Measurements from ENCODE around the gene MRPS6. TPM values are rescaled to one million over a fixed set of nuclear protein-coding genes. Genes with fewer than 3 reads are reported as not detected.

The MRPS6 gene
- total and polyA plus RNA-seq, 2 experiments from 2014 or later: 54.9 to 201 TPM

DNA sequence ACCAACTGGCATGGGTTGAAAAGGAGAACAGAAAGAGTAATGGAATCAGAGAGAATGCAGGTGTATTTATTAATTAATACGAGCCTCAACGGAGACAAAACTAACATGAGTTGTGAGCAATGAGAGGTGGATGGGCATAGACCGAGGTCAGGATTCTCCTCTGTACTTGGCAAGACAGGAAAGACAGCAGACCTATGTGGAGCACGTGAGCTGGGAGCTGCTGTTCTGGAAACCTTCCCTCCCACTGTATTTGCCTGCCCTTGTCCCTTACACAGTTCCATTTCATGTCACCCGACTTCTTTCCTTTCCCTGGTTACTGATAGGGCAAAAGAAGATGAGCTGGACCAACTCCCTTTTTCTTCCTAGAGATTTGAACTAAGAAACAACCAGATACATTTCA lies 110.9 kb downstream of the MRPS6 start:
- H3K36me3 ChIP-seq (replicated peaks; ENCODE audit: insufficient read depth, low read depth): no peaks in the 10 kb centered on the region
- no peaks in the 10 kb centered on the region for H3K79me2 ChIP-seq
- no peak overlapping the region for H3K4me2 ChIP-seq
- no peaks in the 10 kb centered on the region for H3K9me2 ChIP-seq (replicated peaks; ENCODE audit: insufficient read depth)
- no peak overlapping the region for H2AFZ ChIP-seq
- H3K4me1 ChIP-seq (ENCODE audit: insufficient read depth): peaks cover 5% of the 10 kb centered on the region
- H3K27me3 ChIP-seq: no peaks in the 10 kb centered on the region
- no peak overlapping the region for H3K4me3 ChIP-seq
- H4K20me1 ChIP-seq (ENCODE audit: insufficient read depth, poor library complexity, severe bottlenecking): no peaks in the 10 kb centered on the region
- WGBS (ENCODE audit: low lambda C conversion rate, missing lambda C conversion rate): 97% methylated on average over 5 of the region's 5 CpGs
- H3K27ac ChIP-seq: no peak overlapping the region
- H3K9me3 ChIP-seq (ENCODE audit: low read depth): no peaks in the 10 kb centered on the region
- no peak for DNase-seq (ENCODE audit: low spot score)
- TF ChIP-seq EZH2phosphoT487 (IDR thresholded peaks at IDR 0.05; ENCODE audit: low read depth, severe bottlenecking, unreplicated experiment): no peak
- TF ChIP-seq EZH2 (IDR thresholded peaks at IDR 0.05; ENCODE audit: borderline replicate concordance): no peak
- TF ChIP-seq, protein P1, sequence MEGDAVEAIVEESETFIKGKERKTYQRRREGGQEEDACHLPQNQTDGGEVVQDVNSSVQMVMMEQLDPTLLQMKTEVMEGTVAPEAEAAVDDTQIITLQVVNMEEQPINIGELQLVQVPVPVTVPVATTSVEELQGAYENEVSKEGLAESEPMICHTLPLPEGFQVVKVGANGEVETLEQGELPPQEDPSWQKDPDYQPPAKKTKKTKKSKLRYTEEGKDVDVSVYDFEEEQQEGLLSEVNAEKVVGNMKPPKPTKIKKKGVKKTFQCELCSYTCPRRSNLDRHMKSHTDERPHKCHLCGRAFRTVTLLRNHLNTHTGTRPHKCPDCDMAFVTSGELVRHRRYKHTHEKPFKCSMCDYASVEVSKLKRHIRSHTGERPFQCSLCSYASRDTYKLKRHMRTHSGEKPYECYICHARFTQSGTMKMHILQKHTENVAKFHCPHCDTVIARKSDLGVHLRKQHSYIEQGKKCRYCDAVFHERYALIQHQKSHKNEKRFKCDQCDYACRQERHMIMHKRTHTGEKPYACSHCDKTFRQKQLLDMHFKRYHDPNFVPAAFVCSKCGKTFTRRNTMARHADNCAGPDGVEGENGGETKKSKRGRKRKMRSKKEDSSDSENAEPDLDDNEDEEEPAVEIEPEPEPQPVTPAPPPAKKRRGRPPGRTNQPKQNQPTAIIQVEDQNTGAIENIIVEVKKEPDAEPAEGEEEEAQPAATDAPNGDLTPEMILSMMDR (IDR thresholded peaks at IDR 0.05; ENCODE audit: poor library complexity): no peak

DNA sequence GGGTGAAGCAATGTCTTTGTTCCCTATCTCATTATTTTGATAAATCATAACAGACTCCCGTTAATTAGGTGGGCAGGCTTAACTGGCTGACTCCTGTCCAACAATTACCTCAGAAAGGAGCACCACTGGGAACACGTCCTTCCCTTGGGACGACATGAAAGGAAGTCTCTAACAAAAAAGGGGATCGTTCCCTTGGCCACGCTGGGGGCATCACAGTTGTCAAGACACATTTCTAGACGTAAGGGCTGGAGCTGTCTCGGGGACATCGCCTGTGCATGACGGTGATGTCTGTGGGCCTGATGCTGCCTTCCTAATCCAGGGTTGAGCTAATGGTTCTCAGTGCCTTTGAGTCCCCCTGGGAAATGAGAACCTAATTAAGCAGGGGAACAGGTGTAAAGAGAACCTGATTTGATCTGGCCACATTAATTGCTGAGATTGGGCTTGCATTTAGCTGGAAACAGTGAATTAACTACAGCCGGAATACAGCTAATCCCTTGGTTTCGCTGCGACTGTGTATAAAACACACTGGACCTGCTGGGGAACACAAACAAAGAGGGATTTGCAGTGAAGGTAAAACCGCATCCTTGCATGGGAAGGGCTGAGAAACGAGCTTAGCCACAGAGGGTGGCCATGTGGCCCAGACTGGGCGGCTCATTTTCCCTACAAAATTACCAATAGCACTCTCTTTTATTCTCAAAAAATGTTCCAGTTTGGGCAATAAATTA lies 111.8 kb downstream of the MRPS6 start:
- H3K9me3 ChIP-seq (ENCODE audit: low read depth): no peaks in the 10 kb centered on the region
- H3K4me2 ChIP-seq: no peak overlapping the region
- no peak overlapping the region for H3K4me3 ChIP-seq
- no peak overlapping the region for H2AFZ ChIP-seq
- no peaks in the 10 kb centered on the region for H3K36me3 ChIP-seq (replicated peaks; ENCODE audit: insufficient read depth, low read depth)
- H3K27me3 ChIP-seq: no peaks in the 10 kb centered on the region
- no peaks in the 10 kb centered on the region for H4K20me1 ChIP-seq (ENCODE audit: insufficient read depth, poor library complexity, severe bottlenecking)
- no peaks in the 10 kb centered on the region for H3K79me2 ChIP-seq
- H3K4me1 ChIP-seq (ENCODE audit: insufficient read depth): peaks cover 8% of the 10 kb centered on the region
- peak overlapping the region; percentile 78 for H3K27ac ChIP-seq
- H3K9me2 ChIP-seq (replicated peaks; ENCODE audit: insufficient read depth): no peaks in the 10 kb centered on the region
- DNase-seq (ENCODE audit: low spot score): no peak
- TF ChIP-seq, protein P1 (IDR thresholded peaks at IDR 0.05; ENCODE audit: poor library complexity): no peak
- no peak for TF ChIP-seq EZH2 (IDR thresholded peaks at IDR 0.05; ENCODE audit: borderline replicate concordance)
- TF ChIP-seq EZH2phosphoT487 (IDR thresholded peaks at IDR 0.05; ENCODE audit: low read depth, severe bottlenecking, unreplicated experiment): no peak
- 91% methylated on average over 15 of the region's 15 CpGs for whole genome bisulfite sequencing (ENCODE audit: low lambda C conversion rate, missing lambda C conversion rate)

DNA sequence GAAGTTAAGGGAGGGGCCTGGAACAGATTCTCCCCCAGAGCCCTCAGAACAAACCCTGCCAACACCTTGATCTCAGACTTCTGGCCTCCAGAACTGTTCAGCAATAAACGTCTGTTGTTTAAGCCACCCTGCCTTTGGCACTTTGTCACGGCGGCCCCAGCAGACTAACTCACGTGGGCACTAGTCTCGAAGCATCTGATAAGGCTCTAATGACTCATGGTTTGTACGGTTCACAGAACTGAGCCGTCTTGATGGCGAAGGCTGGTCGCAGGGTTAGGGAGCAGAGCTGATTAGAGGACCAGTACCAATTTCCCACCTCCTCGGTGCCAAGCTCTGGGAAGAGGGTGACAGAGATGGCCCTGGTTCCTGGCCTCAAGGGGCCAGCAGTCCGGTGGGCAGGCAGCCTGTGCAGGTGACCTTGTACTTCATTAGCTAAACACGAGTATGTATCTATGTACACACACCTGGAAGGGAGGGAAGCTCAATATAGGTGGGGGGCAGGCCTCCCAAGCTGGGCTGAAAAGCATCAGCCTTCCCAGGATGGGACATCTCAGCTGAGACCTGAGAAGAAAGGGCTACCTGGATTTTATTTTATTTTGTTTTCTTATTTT lies 112.8 kb downstream of the MRPS6 start:
- H3K9me2 ChIP-seq (replicated peaks; ENCODE audit: insufficient read depth): no peaks in the 10 kb centered on the region
- TF ChIP-seq EZH2phosphoT487 (IDR thresholded peaks at IDR 0.05; ENCODE audit: low read depth, severe bottlenecking, unreplicated experiment) (no peak), EZH2 (IDR thresholded peaks at IDR 0.05; ENCODE audit: borderline replicate concordance) (no peak)
- TF ChIP-seq, protein P1 (IDR thresholded peaks at IDR 0.05; ENCODE audit: poor library complexity): no peak
- H3K4me1 ChIP-seq (ENCODE audit: insufficient read depth): peaks cover 10% of the 10 kb centered on the region
- 46% methylated on average over 12 of the region's 12 CpGs for WGBS (ENCODE audit: low lambda C conversion rate, missing lambda C conversion rate)
- no peaks in the 10 kb centered on the region for H3K27me3 ChIP-seq
- H3K4me3 ChIP-seq: no peak overlapping the region
- H3K9me3 ChIP-seq (ENCODE audit: low read depth): no peaks in the 10 kb centered on the region
- peak overlapping the region; percentile 78 for H3K27ac ChIP-seq
- peak; percentile 68 for DNase-seq (ENCODE audit: low spot score)
- H4K20me1 ChIP-seq (ENCODE audit: insufficient read depth, poor library complexity, severe bottlenecking): no peaks in the 10 kb centered on the region
- no peaks in the 10 kb centered on the region for H3K36me3 ChIP-seq (replicated peaks; ENCODE audit: insufficient read depth, low read depth)
- H3K4me2 ChIP-seq: no peak overlapping the region
- H2AFZ ChIP-seq: no peak overlapping the region
- H3K79me2 ChIP-seq: no peaks in the 10 kb centered on the region

Data from hepatocyte (in vitro differentiated cells).